ENCODE measurements around the gene HDAC9. TPM values are rescaled to one million over a fixed set of nuclear protein-coding genes. Genes with fewer than 3 reads are reported as not detected.

The HDAC9 gene
- polyA plus RNA-seq, 3 donors, result 41.7 to 51.2 (median 44.2) TPM

GRCh38 chr7:19009936-19010280 lies 514.4 kb downstream of the HDAC9 start:
- Histone ChIP-seq H3K4me2 (replicated peaks; ENCODE audit: extremely low read depth, low read length, poor library complexity, severe bottlenecking) (no peak overlapping the region), H3K4me1 (ENCODE audit: control insufficient read depth in 1 of 2, insufficient read depth in 2 of 2, low read length in 2 of 2) (no peaks in the 10 kb centered on the region), H3K9ac (ENCODE audit: insufficient read depth, low read length, poor library complexity, severe bottlenecking) (no peak overlapping the region), H3K27me3 (ENCODE audit: control insufficient read depth in 2 of 2, insufficient read depth in 2 of 2, low read length in 2 of 2) (no peaks in the 10 kb centered on the region), H3K79me2 (ENCODE audit: insufficient read depth, low read length) (no peaks in the 10 kb centered on the region), H3K4me3 (replicated peaks in 1 of 3; ENCODE audit: low read depth in 2 of 3, low read length in 3 of 3) (no peak overlapping the region), H2AFZ (ENCODE audit: insufficient read depth, low read depth, low read length, poor library complexity, severe bottlenecking) (no peak overlapping the region), H4K20me1 (ENCODE audit: insufficient read depth, low read length) (no peaks in the 10 kb centered on the region), H3K9me3 (replicated peaks in 1 of 2; ENCODE audit: control insufficient read depth in 1 of 2, insufficient read depth in 1 of 2, low read length in 2 of 2) (no peaks in the 10 kb centered on the region), H3K36me3 (replicated peaks in 1 of 2; ENCODE audit: control insufficient read depth in 1 of 2, insufficient read depth in 2 of 2, low read length in 2 of 2) (no peaks in the 10 kb centered on the region), H3K27ac (ENCODE audit: low read depth in 1 of 2, low read length in 2 of 2) (no peak overlapping the region)
- H3K27me3 Mint-ChIP-seq (ENCODE audit: low read depth in 3 of 3), result no peaks in the 10 kb centered on the region
- H3K4me1 Mint-ChIP-seq, result no peaks in the 10 kb centered on the region
- DNase-seq, result no peak
- peaks cover 0 to 9% (median 4%) of the 10 kb centered on the region in 7 donors for H3K9me3 Mint-ChIP-seq
- no peak for TF ChIP-seq CTCF (IDR thresholded peaks at IDR 0.05)
- H3K36me3 Mint-ChIP-seq, result no peaks in the 10 kb centered on the region
- no peak overlapping the region for H3K27ac Mint-ChIP-seq
- intact Hi-C loops (cut with micrococcal nuclease), result no loop called here
- no peak overlapping the region for H3K4me3 Mint-ChIP-seq

GRCh38 chr7:19011212-19011611 lies 515.7 kb downstream of the HDAC9 start:
- H3K36me3 ChIP-seq (replicated peaks in 1 of 2; ENCODE audit: control insufficient read depth in 1 of 2, insufficient read depth in 2 of 2, low read length in 2 of 2), result no peaks in the 10 kb centered on the region
- no peak overlapping the region for H3K4me2 ChIP-seq (replicated peaks; ENCODE audit: extremely low read depth, low read length, poor library complexity, severe bottlenecking)
- Mint-ChIP-seq H3K27ac (no peak overlapping the region), H3K9me3 (peaks cover 0 to 10% (median 4%) of the 10 kb centered on the region in 7 donors), H3K4me3 (no peak overlapping the region), H3K36me3 (no peaks in the 10 kb centered on the region), H3K4me1 (no peaks in the 10 kb centered on the region), H3K27me3 (ENCODE audit: low read depth in 3 of 3) (peaks cover 0 to 2% (median 0%) of the 10 kb centered on the region in 3 donors)
- no peak overlapping the region for H3K9ac ChIP-seq (ENCODE audit: insufficient read depth, low read length, poor library complexity, severe bottlenecking)
- no peaks in the 10 kb centered on the region for H4K20me1 ChIP-seq (ENCODE audit: insufficient read depth, low read length)
- H3K79me2 ChIP-seq (ENCODE audit: insufficient read depth, low read length), result no peaks in the 10 kb centered on the region
- H3K27me3 ChIP-seq (ENCODE audit: control insufficient read depth in 2 of 2, insufficient read depth in 2 of 2, low read length in 2 of 2), result no peaks in the 10 kb centered on the region
- H2AFZ ChIP-seq (ENCODE audit: insufficient read depth, low read depth, low read length, poor library complexity, severe bottlenecking), result no peak overlapping the region
- no peak overlapping the region for H3K27ac ChIP-seq (ENCODE audit: low read depth in 1 of 2, low read length in 2 of 2)
- intact Hi-C loops (cut with micrococcal nuclease), result no loop called here
- no peak for DNase-seq
- WGBS (ENCODE audit: insufficient coverage), result 75% methylated on average over 2 of the region's 7 CpGs
- peaks cover 3 to 5% of the 10 kb centered on the region in 2 donors for H3K9me3 ChIP-seq (replicated peaks in 1 of 2; ENCODE audit: control insufficient read depth in 1 of 2, insufficient read depth in 1 of 2, low read length in 2 of 2)
- no peak overlapping the region for H3K4me3 ChIP-seq (replicated peaks in 1 of 3; ENCODE audit: low read depth in 2 of 3, low read length in 3 of 3)
- no peak for TF ChIP-seq CTCF (IDR thresholded peaks at IDR 0.05)
- H3K4me1 ChIP-seq (ENCODE audit: control insufficient read depth in 1 of 2, insufficient read depth in 2 of 2, low read length in 2 of 2), result no peaks in the 10 kb centered on the region
